ENCODE results near the gene SPSB4. TPM values are rescaled to one million over a fixed set of nuclear protein-coding genes. Genes with fewer than 3 reads are reported as not detected.

Gene SPSB4
- total RNA-seq, 1 donor from 2014 or later = 2.2 TPM

- Histone ChIP-seq H3K27ac (ENCODE audit: low read depth, low read length) (no peak overlapping the region), H3K9me3 (ENCODE audit: insufficient read depth, low read depth, low read length) (no peaks in the 10 kb centered on the region), H3K4me1 (ENCODE audit: insufficient read depth, low read length) (no peaks in the 10 kb centered on the region), H4K20me1 (ENCODE audit: insufficient read depth, low read length) (no peaks in the 10 kb centered on the region), H3K27me3 (ENCODE audit: insufficient read depth, low read length) (no peaks in the 10 kb centered on the region), H2AFZ (ENCODE audit: low read depth, low read length) (no peak overlapping the region), H3K4me3 (ENCODE audit: insufficient read depth, low read depth, low read length) (no peak overlapping the region), H3K79me2 (ENCODE audit: insufficient read depth, low read length) (no peaks in the 10 kb centered on the region), H3K9ac (ENCODE audit: low read length) (no peak overlapping the region), H3K36me3 (ENCODE audit: insufficient read depth, low read length) (no peaks in the 10 kb centered on the region), H3K4me2 (ENCODE audit: low read length) (no peak overlapping the region)
- no peak for TF ChIP-seq EZH2 (IDR thresholded peaks at IDR 0.05; ENCODE audit: insufficient read depth, low read length)
- H3K27ac Mint-ChIP-seq (ENCODE audit: unreplicated experiment) = no peak overlapping the region
- DNase-seq (ENCODE audit: low read depth) (no peak), FAIRE-seq (no peak)
- peaks cover 7% of the 10 kb centered on the region for H3K9me3 Mint-ChIP-seq (ENCODE audit: unreplicated experiment)
- no peak overlapping the region for H3K4me3 Mint-ChIP-seq (ENCODE audit: unreplicated experiment)
- H3K27me3 Mint-ChIP-seq (ENCODE audit: low read depth, unreplicated experiment) = peaks cover 19% of the 10 kb centered on the region
- peaks cover 5% of the 10 kb centered on the region for H3K4me1 Mint-ChIP-seq (ENCODE audit: low read depth, unreplicated experiment)
- H3K36me3 Mint-ChIP-seq (ENCODE audit: low read depth, unreplicated experiment) = no peaks in the 10 kb centered on the region
These were observed 36.6 kb downstream of the SPSB4 start for GRCh38 chr3:141087778-141088130.

DNA sequence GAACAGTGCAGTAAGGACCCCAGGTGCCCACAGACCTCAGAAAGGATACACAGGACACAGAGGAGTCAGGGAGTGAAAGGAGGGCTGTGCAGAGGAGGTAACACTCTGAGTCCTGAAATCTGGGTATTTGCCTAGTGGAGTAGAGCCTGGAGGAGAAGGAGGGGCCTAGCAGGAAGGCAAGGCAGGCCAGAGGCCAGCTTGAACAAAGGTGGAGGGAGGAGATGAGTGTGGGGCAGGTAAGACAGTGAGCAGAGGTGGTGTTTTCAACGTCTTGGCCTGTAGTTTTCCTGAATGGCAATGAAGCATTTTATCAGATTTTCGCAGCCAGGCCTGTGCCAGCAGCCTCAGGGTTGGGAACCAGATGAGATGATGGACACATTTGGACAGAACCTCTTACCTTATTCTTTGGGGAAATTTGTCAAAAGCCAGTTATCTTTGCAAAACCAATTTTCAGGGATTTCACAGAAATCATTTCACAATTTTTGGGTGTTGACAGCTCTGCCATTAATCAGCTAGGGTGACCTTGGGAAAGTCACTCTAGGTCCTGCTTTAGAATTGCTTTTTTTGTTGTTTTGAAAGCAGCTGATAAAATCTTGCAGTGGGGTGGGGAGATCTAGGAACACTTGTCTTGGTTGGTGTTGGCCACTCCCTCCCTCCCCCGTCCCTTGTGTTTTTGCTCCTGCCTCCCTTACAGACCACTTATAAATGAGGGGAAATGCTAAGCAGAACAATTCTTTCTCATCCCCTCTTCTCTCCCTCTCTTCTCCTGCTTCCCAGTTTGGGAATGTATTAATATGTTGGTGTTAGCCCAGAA, 38.4 kb downstream of the SPSB4 start:
- H3K36me3 ChIP-seq (ENCODE audit: insufficient read depth, low read length) = no peaks in the 10 kb centered on the region
- no peak overlapping the region for H3K4me3 ChIP-seq (ENCODE audit: insufficient read depth, low read depth, low read length)
- no peak overlapping the region for H3K27ac Mint-ChIP-seq (ENCODE audit: unreplicated experiment)
- H3K9ac ChIP-seq (ENCODE audit: low read length) = no peak overlapping the region
- DNase-seq (ENCODE audit: low read depth) = no peak
- peaks cover 7% of the 10 kb centered on the region for H3K4me1 ChIP-seq (ENCODE audit: insufficient read depth, low read length)
- H3K27me3 Mint-ChIP-seq (ENCODE audit: low read depth, unreplicated experiment) = peaks cover 19% of the 10 kb centered on the region
- FAIRE-seq = no peak
- H3K27me3 ChIP-seq (ENCODE audit: insufficient read depth, low read length) = no peaks in the 10 kb centered on the region
- TF ChIP-seq EZH2 (IDR thresholded peaks at IDR 0.05; ENCODE audit: insufficient read depth, low read length) = no peak
- TF ChIP-seq, protein P1, sequence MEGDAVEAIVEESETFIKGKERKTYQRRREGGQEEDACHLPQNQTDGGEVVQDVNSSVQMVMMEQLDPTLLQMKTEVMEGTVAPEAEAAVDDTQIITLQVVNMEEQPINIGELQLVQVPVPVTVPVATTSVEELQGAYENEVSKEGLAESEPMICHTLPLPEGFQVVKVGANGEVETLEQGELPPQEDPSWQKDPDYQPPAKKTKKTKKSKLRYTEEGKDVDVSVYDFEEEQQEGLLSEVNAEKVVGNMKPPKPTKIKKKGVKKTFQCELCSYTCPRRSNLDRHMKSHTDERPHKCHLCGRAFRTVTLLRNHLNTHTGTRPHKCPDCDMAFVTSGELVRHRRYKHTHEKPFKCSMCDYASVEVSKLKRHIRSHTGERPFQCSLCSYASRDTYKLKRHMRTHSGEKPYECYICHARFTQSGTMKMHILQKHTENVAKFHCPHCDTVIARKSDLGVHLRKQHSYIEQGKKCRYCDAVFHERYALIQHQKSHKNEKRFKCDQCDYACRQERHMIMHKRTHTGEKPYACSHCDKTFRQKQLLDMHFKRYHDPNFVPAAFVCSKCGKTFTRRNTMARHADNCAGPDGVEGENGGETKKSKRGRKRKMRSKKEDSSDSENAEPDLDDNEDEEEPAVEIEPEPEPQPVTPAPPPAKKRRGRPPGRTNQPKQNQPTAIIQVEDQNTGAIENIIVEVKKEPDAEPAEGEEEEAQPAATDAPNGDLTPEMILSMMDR (IDR thresholded peaks at IDR 0.05; ENCODE audit: insufficient read depth, low read depth, low read length) = no peak
- peaks cover 5% of the 10 kb centered on the region for H3K4me1 Mint-ChIP-seq (ENCODE audit: low read depth, unreplicated experiment)
- H4K20me1 ChIP-seq (ENCODE audit: insufficient read depth, low read length) = no peaks in the 10 kb centered on the region
- H3K4me2 ChIP-seq (ENCODE audit: low read length) = no peak overlapping the region
- H3K27ac ChIP-seq (ENCODE audit: low read depth, low read length) = no peak overlapping the region
- H2AFZ ChIP-seq (ENCODE audit: low read depth, low read length) = no peak overlapping the region
- H3K36me3 Mint-ChIP-seq (ENCODE audit: low read depth, unreplicated experiment) = no peaks in the 10 kb centered on the region
- no peak overlapping the region for H3K4me3 Mint-ChIP-seq (ENCODE audit: unreplicated experiment)
- no peaks in the 10 kb centered on the region for H3K79me2 ChIP-seq (ENCODE audit: insufficient read depth, low read length)
- peaks cover 7% of the 10 kb centered on the region for H3K9me3 Mint-ChIP-seq (ENCODE audit: unreplicated experiment)
- no peaks in the 10 kb centered on the region for H3K9me3 ChIP-seq (ENCODE audit: insufficient read depth, low read depth, low read length)

- no peak overlapping the region for H2AFZ ChIP-seq (ENCODE audit: low read depth, low read length)
These were observed 40.3 kb downstream of the SPSB4 start for GRCh38 chr3:141091426-141091825.

More at GRCh38 chr3:141091426-141091825, 40.3 kb downstream of the SPSB4 start:
- Histone ChIP-seq H3K36me3 (ENCODE audit: insufficient read depth, low read length) (no peaks in the 10 kb centered on the region), H3K9ac (ENCODE audit: low read length) (no peak overlapping the region), H3K27me3 (ENCODE audit: insufficient read depth, low read length) (no peaks in the 10 kb centered on the region), H3K27ac (ENCODE audit: low read depth, low read length) (no peak overlapping the region), H3K4me3 (ENCODE audit: insufficient read depth, low read depth, low read length) (no peak overlapping the region), H3K4me1 (ENCODE audit: insufficient read depth, low read length) (peaks cover 16% of the 10 kb centered on the region), H4K20me1 (ENCODE audit: insufficient read depth, low read length) (no peaks in the 10 kb centered on the region), H3K4me2 (ENCODE audit: low read length) (no peak overlapping the region), H3K9me3 (ENCODE audit: insufficient read depth, low read depth, low read length) (no peaks in the 10 kb centered on the region), H3K79me2 (ENCODE audit: insufficient read depth, low read length) (no peaks in the 10 kb centered on the region)
- Mint-ChIP-seq H3K27me3 (ENCODE audit: low read depth, unreplicated experiment) (peaks cover 13% of the 10 kb centered on the region), H3K9me3 (ENCODE audit: unreplicated experiment) (peaks cover 3% of the 10 kb centered on the region), H3K36me3 (ENCODE audit: low read depth, unreplicated experiment) (no peaks in the 10 kb centered on the region), H3K4me3 (ENCODE audit: unreplicated experiment) (no peak overlapping the region), H3K27ac (ENCODE audit: unreplicated experiment) (no peak overlapping the region), H3K4me1 (ENCODE audit: low read depth, unreplicated experiment) (peaks cover 5% of the 10 kb centered on the region)
- FAIRE-seq (no peak), DNase-seq (ENCODE audit: low read depth) (no peak)
- TF ChIP-seq, protein P1 (IDR thresholded peaks at IDR 0.05; ENCODE audit: insufficient read depth, low read depth, low read length) = no peak
- TF ChIP-seq EZH2 (IDR thresholded peaks at IDR 0.05; ENCODE audit: insufficient read depth, low read length) = no peak
